Tibial artery (tissue), 4 donors: ENCODE data around the gene GRB10.

Source experiments
- DNase-seq, 2 donors: peaks; one replicate each; pipeline ENCODE4 v3.0.0-alpha.2; 2019
- H3K27ac ChIP-seq, 2 donors: fragments of 200-600 bp; sonication (generic) in 1 of 2; 1 replicate in 1 of 2; 2 replicates in 1 of 2; pipeline ENCODE4 v1.5.1; 2018 to 2019; ENCODE audit warnings: mild to moderate bottlenecking in 1 of 2
- H3K27me3 ChIP-seq, 2 donors: fragments of 200-600 bp; sonication (generic) in 1 of 2; one replicate each; pipeline versions ENCODE4 v1.5.1 to v1.6.0; 2016 to 2019
- H3K36me3 ChIP-seq, 3 donors: fragments of 200-600 bp; sonication (generic) in 2 of 3; one replicate each; pipeline ENCODE4 v1.5.1; 2016 to 2019; ENCODE audit warnings: mild to moderate bottlenecking in 2 of 3
- H3K4me1 ChIP-seq, 4 donors: fragments of 200-600 bp; sonication (generic) in 2 of 4; 1 replicate in 3 of 4; 2 replicates in 1 of 4; pipeline ENCODE4 v1.5.1; 2016 to 2019
- H3K4me3 ChIP-seq, 2 donors: fragments of 200-600 bp; sonication (generic) in 1 of 2; 1 replicate in 1 of 2; 2 replicates in 1 of 2; pipeline ENCODE4 v1.5.1; 2018 to 2019; ENCODE audit warnings: mild to moderate bottlenecking in 2 of 2
- H3K9me3 ChIP-seq, 3 donors: fragments of 200-600 bp; sonication (generic) in 1 of 3; one replicate each; pipeline ENCODE4 v1.5.1; 2016 to 2019
- intact Hi-C: fragments of 100-400 bp; cut with DNase I; formaldehyde crosslinking; loops from one replicate; pipeline ENCODE4 v1.15.0; 2023; ENCODE audit warnings: low total_unique reads
- TF ChIP-seq, protein P1 (sequence below), 2 experiments: fragments of 200-600 bp in 1 of 2; fragments of 450-650 bp in 1 of 2; IDR thresholded peaks; one replicate each; pipeline ENCODE4 v1.5.1; 2017 to 2019; ENCODE audit warnings: antibody characterized with exemption in 2 of 2, mild to moderate bottlenecking in 1 of 2, moderate library complexity in 1 of 2

GRB10 gene

GRCh38 chr7:50599385-50599784, 183.3 kb downstream of the GRB10 start:
- TF ChIP-seq, protein P1, sequence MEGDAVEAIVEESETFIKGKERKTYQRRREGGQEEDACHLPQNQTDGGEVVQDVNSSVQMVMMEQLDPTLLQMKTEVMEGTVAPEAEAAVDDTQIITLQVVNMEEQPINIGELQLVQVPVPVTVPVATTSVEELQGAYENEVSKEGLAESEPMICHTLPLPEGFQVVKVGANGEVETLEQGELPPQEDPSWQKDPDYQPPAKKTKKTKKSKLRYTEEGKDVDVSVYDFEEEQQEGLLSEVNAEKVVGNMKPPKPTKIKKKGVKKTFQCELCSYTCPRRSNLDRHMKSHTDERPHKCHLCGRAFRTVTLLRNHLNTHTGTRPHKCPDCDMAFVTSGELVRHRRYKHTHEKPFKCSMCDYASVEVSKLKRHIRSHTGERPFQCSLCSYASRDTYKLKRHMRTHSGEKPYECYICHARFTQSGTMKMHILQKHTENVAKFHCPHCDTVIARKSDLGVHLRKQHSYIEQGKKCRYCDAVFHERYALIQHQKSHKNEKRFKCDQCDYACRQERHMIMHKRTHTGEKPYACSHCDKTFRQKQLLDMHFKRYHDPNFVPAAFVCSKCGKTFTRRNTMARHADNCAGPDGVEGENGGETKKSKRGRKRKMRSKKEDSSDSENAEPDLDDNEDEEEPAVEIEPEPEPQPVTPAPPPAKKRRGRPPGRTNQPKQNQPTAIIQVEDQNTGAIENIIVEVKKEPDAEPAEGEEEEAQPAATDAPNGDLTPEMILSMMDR (IDR thresholded peaks at IDR 0.05) = no peak
- intact Hi-C loops = no loop called here
- Histone ChIP-seq H3K9me3 (no peaks in the 10 kb centered on the region), H3K27ac (no peak overlapping the region), H3K27me3 (no peaks in the 10 kb centered on the region), H3K4me3 (no peak overlapping the region), H3K4me1 (no peaks in the 10 kb centered on the region), H3K36me3 (peaks cover 18 to 61% (median 56%) of the 10 kb centered on the region in 3 donors)
- DNase-seq = no peak

- no peaks in the 10 kb centered on the region for H3K4me1 ChIP-seq
- TF ChIP-seq, protein P1 (IDR thresholded peaks at IDR 0.05) = no peak
- H3K9me3 ChIP-seq = no peaks in the 10 kb centered on the region
- DNase-seq = no peak
- no peak overlapping the region for H3K27ac ChIP-seq
- peaks cover 20 to 61% (median 56%) of the 10 kb centered on the region in 3 donors for H3K36me3 ChIP-seq
- intact Hi-C loops = no loop called here
- no peaks in the 10 kb centered on the region for H3K27me3 ChIP-seq
- no peak overlapping the region for H3K4me3 ChIP-seq
Measured at GRCh38 chr7:50598460-50599343, 184.0 kb downstream of the GRB10 start.

DNA sequence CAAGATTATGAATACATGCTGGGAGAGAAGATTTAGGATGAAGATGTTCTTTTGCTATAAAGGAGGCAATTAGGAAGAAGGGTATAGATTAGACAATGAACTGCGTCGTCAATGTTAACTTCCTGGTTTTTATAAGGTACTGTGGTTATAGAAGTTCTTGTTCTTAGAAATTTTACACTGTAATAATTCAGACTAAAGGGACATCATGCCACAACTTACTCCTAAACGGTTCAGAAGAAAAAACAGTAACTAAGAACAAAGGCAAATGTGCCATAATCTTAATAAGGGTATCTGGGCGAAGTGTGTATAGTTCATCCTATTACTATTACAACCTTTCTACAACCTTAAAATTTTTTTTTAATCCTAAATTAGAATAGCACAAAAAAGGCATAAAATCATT, 186.2 kb downstream of the GRB10 start:
- H3K27ac ChIP-seq = no peak overlapping the region
- TF ChIP-seq, protein P1 (IDR thresholded peaks at IDR 0.05) = no peak
- no peak overlapping the region for H3K4me3 ChIP-seq
- intact Hi-C loops = no loop called here
- no peak for DNase-seq
- H3K9me3 ChIP-seq = no peaks in the 10 kb centered on the region
- H3K4me1 ChIP-seq = no peaks in the 10 kb centered on the region
- no peaks in the 10 kb centered on the region for H3K27me3 ChIP-seq
- peaks cover 35 to 76% (median 68%) of the 10 kb centered on the region in 3 donors for H3K36me3 ChIP-seq

- TF ChIP-seq, protein P1 (IDR thresholded peaks at IDR 0.05) = peak; percentile 51 to 64
- DNase-seq = no peak
- peaks cover 39 to 76% (median 65%) of the 10 kb centered on the region in 3 donors for H3K36me3 ChIP-seq
- no peaks in the 10 kb centered on the region for H3K4me1 ChIP-seq
- H3K9me3 ChIP-seq = no peaks in the 10 kb centered on the region
- H3K27me3 ChIP-seq = no peaks in the 10 kb centered on the region
- no peak overlapping the region for H3K4me3 ChIP-seq
- no peak overlapping the region for H3K27ac ChIP-seq
- intact Hi-C loops = no loop called here
Measured at GRCh38 chr7:50595491-50596102, 187.1 kb downstream of the GRB10 start.

GRCh38 chr7:50594734-50595485, 187.8 kb downstream of the GRB10 start:
- Histone ChIP-seq H3K9me3 (no peaks in the 10 kb centered on the region), H3K27me3 (no peaks in the 10 kb centered on the region), H3K36me3 (peaks cover 39 to 75% (median 63%) of the 10 kb centered on the region in 3 donors), H3K27ac (no peak overlapping the region), H3K4me1 (no peaks in the 10 kb centered on the region), H3K4me3 (no peak overlapping the region)
- intact Hi-C loops = no loop called here
- DNase-seq = no peak
- TF ChIP-seq, protein P1 (IDR thresholded peaks at IDR 0.05) = no peak
